ENCODE data around the gene NEK11.
"Not testable (repeated sequence)": the region's sequence is repeated elsewhere in the genome, so short reads cannot be mapped to it uniquely, and the experiment has no call there.

The NEK11 gene

DNA sequence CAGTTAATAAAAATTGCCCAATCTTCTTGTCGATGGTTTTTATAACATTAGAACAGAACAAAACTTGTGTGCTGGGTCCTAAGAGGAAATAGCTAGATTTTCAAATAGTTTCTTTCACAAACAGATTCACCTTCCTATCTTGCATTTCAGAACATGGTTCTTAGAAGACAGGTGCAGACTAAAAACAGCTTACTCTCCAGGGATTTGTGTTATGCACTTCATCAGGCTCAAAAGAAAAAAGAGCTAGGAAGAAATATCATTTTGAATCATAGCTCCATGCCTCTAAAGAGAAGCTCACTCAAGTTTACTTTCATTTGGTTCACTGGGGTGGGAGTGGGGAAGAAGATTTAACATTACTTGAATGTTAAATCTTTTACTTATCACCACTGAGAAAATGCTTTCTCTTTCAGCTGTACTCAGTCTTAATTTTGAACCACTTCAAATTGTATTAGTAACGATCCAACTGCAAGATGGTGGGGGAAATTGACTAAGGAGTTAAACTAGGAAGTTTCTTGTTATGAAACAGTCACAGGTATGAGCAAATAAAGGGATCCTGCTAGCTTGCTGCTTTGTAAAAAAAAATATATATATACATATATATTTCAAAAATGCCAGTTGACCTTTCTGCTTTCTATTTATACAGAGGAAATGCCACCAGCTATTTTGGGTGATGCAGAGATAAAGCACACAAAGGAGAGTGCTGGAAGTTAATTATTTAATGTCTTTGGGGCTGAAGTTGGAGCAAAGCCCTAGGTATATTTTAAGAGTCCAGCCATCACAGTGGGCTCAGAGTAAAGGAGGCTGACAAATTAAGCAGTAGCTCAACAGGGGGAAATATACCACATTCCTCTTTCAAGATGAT, 326.6 kb downstream of the NEK11 start:
- in situ Hi-C loops (cut with MboI; ENCODE audit: low sequenced_read_pairs): no loop called here

DNA sequence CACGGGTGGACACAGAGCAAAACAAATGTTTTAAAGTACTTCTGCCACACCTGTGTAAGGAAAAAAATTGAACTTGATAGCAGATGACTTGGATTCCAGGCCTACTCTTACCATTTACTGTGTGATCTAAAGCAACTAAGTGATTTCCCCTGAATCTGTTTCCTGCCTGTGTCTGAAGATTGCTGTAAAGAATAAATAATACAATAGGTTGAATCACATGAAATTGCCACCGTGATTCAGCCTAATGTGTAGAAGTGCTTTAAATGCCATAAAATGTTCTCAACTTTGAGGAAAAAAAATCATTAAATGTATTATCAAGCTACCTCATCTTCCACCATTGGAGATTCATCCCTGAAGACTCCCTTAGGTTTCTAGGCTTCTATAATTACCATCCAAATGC, 327.3 kb downstream of the NEK11 start:
- in situ Hi-C loops (cut with MboI; ENCODE audit: low sequenced_read_pairs): no loop called here

DNA sequence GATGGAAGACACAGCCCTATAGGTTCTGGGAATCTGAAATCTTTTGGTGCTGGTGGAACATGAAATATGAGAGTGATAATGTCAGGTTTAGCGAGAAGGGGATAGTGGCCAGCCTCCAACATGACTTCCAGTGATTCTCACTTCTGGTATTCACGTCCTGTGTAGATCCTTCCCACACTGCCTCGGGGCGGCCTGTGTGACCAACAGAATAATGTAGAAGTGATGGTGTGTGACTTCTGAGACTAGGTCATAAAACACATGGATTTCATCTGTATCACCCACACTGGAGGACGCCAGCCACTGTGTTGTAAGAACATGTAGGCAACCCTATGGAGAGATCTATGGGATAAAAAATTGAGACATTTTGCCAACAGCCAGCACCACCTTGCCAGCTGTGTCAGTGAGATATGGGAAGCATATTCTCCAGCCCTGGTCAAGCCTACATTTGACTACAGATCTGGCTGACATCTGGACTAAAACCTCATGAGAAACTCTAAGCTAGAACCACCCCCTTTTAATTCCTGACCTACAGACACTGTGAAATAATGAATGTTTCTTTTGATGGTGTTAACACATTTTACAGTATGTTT, 329.4 kb downstream of the NEK11 start:
- in situ Hi-C loops (cut with MboI; ENCODE audit: low sequenced_read_pairs): no loop called here

DNA sequence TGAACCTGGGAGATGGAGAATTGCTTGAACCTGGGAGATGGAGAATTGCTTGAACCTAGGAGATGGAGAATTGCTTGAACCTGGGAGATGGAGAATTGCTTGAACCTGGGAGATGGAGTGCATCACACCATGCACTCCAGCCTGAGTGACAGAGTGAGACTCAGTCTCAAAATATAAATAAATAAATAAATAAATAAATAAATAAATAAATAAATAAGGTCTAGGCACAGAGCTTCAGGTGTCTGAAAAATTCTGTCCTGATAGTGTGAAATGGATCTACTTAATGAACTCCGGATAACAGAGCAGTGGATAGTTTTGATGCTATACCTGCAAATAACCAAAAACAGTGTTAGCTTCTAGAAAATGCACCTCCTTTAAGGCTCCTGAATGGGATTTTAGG, 330.6 kb downstream of the NEK11 start:
- in situ Hi-C loops (cut with MboI; ENCODE audit: low sequenced_read_pairs): no loop called here

DNA sequence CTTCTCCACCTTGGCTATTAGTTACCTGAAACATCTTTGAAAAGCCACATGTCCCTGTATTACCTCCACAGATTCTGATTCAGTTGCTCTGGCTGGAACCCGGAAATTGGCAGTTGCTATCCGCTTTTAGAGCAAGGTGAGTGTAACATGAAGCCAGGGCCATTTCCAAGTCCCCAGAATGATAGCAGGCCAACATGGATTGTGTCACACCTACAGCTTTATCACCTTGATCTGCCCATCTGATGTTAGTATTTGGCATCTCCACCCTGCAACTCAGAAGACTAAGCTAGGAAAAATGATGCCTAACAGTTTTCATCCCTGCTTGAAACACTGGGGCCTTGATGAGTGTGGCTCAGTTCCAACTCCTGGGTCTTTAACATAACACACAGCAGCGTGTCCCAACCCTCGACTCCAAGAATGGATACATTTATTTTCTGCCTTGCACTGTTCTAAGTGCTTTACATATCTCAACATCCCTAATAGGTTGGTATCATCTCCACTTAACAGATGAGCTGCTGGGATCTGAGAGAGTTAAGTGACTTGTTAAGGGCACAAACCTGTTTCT, 333.6 kb downstream of the NEK11 start:
- in situ Hi-C loops (cut with MboI; ENCODE audit: low sequenced_read_pairs): no loop called here

DNA sequence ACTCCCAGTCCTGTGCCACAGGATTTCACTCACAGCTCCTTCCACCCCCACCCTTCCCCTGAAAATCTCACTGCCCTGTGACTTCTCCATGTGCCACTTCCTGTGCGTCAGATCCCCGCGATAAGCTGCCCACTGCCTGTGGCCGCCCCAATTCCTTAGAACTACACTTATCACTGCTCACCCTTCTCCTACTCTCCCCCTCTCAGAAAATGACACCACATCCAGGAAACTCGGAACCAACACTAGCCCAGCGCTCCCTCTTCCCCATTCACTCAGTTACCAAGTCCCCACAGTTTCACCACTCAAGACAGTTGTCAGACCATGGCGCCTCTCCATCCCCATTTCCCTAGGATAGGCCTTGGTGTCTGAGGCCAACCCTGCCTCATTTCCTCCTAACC, 334.4 kb downstream of the NEK11 start:
- in situ Hi-C loops (cut with MboI; ENCODE audit: low sequenced_read_pairs): not testable (repeated sequence)

DNA sequence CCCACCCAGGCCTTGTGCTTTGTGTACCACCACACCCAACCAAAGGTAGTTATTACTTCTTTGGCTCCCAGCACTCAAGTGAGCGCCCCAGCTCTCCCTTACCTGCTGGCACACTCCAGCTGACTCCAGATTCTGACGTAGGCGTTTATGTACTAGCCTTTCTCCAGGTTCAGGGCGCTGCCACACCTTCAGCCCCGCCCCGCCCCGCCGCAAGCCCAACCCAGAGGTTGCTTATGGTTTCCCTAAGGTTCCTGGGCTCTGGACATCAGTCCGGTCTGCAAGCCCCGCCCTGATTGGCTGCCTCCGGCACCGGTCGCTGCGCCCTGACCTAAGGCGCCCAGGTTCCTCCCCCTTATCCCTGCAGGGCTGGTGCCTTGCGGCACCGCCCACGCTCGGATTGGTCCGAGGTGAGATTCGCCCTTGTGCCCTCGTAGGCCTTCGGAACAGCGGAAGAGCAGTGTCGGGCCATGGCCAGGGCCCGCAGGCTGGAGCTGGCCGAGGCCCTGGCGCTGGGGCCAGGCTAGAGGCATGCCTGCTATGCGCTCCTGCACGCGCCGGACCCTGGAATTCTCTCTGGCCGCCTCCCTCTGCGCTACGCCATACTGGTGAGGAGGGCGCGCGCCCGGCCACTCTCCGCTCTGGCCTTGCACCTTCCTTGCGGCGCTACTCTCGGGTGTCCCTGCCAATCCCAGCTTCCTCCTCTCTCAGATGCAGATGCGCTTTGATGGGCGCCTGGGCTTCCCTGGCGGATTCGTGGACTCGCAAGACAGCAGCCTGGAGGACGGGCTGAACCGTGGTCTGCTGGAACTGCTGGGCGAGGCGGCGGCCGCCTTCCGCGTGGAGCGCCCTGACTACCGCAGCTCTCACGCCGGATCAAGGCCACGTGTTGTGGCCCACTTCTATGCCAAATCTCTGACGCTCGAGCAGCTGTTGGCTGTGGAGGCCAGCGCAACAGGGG, 335.1 kb downstream of the NEK11 start:
- in situ Hi-C loops (cut with MboI; ENCODE audit: low sequenced_read_pairs): no loop called here

DNA sequence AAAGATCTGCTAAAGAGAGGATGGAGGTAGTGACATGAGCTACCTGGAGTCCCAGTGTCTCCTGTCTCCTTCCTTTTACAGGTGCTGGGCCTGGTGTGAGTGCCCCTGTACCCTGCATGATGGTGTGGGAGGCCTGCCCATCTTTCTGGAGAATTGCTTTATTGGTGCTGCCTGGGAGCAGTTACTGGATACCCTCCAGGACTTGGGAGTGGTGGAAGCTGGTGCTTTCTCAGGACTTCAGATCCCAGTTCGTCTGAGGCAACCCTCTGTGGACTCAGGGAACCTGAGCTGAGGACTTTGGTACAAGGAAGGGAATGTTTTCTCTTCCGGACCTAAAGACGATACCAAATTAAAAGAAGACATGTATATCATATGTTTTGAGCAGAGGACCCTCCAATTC, 336.6 kb downstream of the NEK11 start:
- in situ Hi-C loops (cut with MboI; ENCODE audit: low sequenced_read_pairs): no loop called here

DNA sequence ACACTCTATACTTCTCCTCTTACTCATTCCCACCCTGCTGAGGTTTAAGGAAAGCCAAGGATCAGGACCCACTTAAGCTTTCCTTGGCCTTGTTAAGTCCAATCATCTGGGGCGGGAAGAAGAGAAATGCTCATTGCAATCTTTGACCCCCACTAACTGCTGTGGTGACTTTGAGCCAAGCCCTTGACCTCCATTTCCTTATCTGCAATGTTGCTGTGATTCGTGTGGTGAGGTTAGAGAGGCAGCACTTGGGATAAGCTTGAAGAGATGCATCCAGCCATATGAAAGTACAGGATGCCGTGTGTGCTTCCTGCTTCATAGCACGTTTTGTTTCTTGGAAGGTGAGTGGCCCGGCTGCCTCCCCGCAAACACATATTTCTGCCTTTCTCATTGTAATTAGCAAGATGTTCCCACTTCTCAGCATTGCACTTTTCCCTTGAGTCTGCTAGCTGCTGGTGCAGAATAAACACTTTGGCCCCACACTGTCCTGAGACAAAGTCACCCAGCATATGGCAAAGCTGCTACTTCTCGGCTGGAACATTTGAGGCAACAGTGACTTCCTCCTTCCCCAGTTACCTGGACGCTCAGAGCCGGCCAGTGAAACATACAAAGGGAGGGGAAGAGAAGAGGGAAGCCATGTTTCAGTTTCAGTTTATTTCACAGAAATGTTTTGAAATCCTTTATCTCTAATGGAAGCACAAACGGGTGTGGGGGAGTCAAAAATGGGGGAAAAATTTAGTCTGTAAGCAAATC, 344.4 kb downstream of the NEK11 start:
- in situ Hi-C loops (cut with MboI; ENCODE audit: low sequenced_read_pairs): no loop called here

DNA sequence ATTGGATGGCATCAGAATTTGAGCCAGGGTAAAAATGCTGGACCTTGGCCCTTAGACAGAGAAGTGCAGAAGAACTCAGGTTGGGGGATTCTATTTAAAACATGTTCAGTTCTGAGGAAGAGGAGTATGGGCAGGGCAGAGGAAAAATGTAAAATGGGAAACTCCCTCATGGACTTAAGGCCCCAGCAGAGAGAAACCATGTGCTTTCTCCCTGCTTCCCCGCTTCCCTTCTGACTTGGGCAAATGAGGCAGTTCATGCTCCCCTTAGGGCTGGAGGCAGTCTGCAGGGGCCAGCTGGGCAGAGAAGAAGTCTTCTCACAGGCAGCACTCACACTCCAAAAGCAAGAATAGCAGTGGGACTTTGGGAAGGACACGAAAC, 345.0 kb downstream of the NEK11 start:
- in situ Hi-C loops (cut with MboI; ENCODE audit: low sequenced_read_pairs): no loop called here

DNA sequence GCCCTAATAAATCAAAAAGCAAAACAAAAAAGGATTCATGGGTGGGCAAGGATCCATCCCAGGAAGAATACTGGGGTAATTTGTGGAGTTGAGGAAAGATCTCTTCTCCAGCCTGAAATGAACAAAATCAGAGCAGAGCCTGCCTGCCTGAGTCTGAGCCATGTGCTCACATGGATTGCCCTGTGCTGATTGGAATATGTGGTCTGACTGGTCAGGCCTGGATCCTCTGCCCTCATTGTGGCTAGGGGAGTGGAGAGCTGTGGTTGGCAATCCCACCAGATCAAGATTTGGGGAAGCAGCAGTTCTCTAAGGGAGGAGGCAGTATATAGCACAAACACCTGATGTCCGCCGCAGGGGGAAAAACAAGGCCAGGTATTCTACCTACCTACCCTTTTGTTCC, 348.1 kb downstream of the NEK11 start:
- in situ Hi-C loops (cut with MboI; ENCODE audit: low sequenced_read_pairs): no loop called here

DNA sequence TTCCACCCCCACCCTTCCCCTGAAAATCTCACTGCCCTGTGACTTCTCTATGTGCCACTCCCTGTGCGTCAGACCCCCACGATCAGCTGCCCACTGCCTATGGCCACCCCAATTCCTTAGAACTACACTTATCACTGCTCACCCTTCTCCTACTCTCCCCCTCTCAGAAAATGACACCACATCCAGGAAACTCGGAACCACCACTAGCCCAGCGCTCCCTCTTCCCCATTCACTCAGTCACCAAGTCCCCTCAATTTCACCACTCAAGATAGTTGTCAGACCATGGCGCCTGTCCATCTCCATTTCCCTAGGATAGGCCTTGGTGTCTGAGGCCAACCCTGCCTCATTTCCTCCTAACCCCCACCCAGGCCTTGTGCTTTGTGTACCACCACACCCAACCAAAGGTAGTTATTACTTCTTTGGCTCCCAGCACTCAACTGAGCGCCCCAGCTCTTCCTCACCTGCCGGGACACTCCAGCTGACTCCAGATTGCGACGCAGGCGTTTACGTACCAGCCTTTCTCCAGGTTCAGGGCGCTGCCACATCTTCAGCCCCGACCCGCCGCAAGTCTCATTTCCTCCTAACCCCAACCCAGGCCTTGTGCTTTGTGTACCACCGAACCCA, 354.3 kb downstream of the NEK11 start:
- in situ Hi-C loops (cut with MboI; ENCODE audit: low sequenced_read_pairs): not testable (repeated sequence)

DNA sequence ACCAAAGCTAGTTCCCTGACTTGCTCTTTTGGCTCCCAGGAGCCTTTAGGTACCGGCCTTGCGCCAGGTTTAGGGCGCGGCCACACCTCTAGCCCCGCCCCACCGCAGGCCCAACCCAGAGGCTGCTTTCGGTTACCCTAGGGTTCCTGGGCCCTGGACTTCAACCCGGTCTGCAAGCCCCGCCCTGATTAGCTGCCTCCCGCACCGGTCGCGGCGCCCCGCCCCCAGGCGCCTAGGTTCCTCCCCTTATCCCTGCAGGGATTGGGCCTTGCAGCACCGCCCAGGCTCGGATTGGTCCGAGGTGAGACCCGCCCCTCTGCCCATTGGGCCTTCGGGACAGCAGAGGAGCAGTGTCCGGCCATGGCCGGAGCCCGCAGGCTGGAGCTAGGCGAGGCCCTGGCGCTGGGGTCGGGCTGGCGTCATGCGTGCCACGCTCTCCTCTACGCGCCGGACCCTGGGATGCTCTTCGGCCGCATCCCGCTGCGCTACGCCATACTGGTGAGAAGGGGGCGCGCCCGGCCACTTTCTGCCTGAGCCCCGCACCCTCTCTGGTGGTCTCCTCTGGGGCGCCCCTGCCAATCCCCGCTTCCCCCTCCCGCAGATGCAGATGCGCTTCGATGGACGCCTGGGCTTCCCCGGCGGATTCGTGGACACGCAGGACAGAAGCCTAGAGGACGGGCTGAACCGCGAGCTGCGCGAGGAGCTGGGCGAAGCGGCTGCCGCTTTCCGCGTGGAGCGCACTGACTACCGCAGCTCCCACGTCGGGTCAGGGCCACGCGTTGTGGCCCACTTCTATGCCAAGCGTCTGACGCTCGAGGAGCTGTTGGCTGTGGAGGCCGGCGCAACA, 355.0 kb downstream of the NEK11 start, which contains the start of gene NUDT16:
Gene NUDT16 (plus strand): TSS at position 330 of the 847 bp plus-strand sequence. CDS start 31 bp downstream, at position 361.
- in situ Hi-C loops (cut with MboI; ENCODE audit: low sequenced_read_pairs): no loop called here

DNA sequence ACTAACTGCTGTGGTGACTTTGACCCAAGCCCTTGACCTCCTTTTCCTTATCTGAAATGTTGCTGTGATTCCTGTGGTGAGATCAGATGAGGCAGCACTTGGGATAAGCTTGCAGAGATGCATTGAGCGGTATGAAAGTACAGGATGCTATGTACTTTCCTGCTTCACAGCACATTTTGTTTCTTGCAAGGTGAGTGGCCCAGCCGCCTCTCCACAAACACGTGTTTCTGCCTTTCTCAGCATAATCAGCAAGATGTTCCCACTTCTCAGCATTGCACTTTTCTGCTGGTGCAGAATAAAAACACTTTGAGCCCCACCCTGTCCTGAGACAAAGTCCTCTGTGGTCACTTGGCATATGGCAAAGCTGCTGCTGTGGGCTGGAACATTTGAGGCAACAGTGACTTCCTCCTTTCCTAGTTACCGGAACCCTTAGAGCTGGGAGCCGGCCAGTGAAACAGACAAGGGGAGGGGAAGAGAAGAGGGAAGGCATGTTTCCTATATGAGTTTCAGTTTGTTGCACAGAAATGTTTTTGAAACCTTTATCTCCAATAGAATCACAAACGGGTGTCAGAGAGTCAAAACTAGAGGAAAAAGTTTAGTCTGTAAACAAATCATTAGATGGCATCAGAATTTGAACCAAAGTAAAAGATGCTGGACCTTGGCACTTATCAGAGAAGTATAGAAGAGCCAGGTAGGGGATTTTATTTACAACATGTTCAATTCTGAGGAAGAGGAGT, 359.9 kb downstream of the NEK11 start:
- in situ Hi-C loops (cut with MboI; ENCODE audit: low sequenced_read_pairs): no loop called here

DNA sequence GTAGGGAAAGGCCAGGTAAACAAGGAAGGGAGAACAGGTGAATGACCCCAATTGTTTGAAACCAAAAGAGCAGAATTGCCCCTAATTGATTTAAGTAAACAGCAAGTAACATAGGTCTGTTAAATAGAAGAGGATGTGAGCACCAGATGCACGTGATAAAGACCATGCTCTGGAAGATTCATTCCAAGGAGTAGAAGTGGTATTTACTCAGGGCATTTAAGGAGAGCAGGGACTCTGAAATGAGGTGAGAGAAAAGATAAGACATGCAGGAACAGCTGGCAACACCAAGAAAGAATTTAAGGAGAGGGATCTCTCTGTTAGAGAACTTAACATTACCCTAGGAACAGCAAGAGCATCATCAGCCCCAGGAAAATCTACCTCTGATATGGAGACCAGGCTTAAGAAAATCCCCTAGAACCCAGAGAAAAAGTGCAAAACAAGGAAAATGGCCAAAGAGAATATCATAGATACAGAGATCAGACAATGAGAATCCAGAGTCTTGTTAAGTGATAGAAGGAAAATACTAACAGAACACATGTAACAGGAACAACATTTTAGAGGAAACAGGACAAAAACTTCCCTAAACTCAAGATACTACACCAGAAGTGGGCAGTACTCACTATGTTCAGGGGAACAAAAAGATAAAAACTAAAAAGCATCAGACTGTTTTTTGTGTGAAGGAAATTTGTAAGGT, 361.3 kb downstream of the NEK11 start:
- in situ Hi-C loops (cut with MboI; ENCODE audit: low sequenced_read_pairs): no loop called here

DNA sequence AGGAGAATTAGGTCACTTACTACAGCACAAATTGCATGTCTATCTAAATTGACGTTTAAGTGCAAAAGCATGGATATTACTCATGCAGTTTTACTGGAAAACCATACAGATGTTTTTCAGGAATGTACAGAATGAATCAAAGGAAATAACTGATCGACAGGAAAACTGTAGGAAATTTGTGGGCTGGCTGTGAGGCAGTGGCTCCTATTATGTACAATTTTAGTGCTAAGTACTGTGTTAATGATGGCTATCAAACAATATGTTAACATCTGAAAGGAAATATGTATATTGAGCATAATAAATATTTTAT, 361.8 kb downstream of the NEK11 start:
- in situ Hi-C loops (cut with MboI; ENCODE audit: low sequenced_read_pairs): no loop called here

DNA sequence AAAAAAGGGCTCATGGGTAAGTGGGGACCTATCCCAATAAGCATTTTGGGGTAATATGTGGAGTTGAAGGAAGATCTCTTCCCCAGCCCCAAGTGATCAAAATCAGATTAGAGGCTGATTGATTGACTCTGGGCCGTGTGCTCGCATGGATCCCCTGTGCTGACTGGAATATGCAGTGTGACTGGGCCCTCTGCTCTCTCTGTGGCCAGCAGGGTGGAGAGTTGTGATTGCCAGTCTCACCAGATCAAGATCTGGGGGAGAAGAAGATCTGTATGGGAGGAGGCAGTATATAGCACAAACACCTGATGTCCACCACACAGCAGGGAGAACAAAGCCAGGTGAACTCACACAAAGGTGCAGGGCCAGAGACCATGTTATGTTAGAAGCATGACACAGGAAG, 363.7 kb downstream of the NEK11 start:
- in situ Hi-C loops (cut with MboI; ENCODE audit: low sequenced_read_pairs): no loop called here

DNA sequence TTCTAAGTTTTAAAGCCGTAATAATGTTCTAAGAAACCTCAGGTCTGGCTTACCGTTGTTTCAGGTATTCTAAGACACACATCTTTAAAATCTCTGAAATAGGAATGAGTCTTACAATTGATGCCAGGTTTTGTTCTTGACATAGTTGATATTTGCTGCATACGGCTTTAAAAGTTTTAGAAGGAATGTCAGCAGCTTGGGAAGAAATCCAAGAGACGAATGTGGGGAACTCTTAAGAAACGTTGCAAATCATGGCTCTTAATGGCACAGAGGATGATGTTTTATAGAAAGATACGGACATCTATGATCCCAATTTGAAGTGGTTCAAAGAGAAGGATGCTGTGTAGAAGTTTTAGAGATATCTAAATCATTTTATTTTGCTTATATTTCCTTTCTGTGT, 366.4 kb downstream of the NEK11 start:
- in situ Hi-C loops (cut with MboI; ENCODE audit: low sequenced_read_pairs): no loop called here

All from hTERT RPE-1 (cell line).